Ureter (tissue), 1 donor: ENCODE measurements around the gene COG4. TPM values are rescaled to one million over a fixed set of nuclear protein-coding genes. Genes with fewer than 3 reads are reported as not detected.
"Not testable (repeated sequence)": the region's sequence is repeated elsewhere in the genome, so short reads cannot be mapped to it uniquely, and the experiment has no call there.

Experiments
- DNase-seq: peaks from one replicate; pipeline ENCODE4 v3.0.0-alpha.2; 2020; ENCODE audit warnings: low spot score
- total RNA-seq: library from RNA; stranded (reverse); gene quantifications from one replicate; pipeline ENCODE4 v1.2.4, GENCODE V29; 2023
- donor health status: DM: yes; HTN: yes; CAD: no.

COG4 gene
- total RNA-seq, 1 donor from 2014 or later = 49.6 TPM

DNA sequence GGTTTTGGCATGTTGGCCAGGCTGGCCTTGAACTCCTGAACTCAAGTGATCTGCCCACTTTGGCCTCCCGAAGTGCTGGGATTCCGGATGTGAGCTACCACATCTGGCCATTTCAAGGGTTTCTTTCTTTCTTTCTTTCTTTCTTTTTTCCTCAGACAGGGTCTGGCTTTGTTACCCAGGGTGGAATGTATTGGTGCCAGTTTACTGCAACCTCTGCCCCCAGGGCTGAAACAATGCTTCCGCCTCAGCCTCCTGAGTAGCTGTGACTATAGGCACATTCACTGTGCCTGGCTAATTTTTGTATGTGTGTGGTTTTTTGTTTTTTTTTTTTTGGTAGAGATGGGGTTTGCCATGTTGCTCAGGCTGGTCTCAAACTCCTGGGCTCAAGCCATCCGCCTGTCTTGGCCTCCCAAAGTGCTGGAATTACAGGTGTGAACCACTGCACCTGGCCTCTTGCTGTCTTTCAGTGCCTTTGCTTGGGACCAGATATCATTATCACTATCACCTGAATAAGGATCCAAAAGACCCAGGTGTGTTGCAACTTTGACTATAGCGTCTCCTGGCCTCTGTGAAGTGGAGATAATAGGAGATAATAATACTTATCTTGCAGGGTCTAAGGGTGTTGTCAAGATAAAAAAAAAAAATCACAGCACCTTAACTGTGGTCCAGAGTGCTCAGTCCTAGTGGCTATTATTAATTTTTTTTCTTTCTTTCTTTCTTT is 65.7 kb downstream of the COG4 start:
- DNase-seq = no peak

DNA sequence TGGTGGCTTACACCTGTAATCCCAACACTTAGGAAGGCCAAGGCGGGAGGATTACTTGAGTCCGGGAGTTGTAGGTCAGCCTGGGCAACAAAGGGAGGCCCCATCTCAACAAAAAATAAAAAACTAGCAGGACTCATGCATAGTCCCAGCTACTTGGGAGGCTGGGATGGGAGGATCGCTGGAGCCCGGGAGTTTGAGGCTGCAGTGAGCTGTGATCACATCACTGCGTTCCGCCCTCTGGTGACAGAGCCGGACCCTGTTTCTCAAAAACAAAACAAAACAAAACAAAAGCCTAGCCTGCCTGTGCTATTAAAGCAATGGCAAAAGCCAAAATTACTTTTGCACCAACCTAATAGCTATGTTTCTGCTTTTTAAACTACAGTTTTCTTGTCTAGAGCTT is 67.4 kb downstream of the COG4 start:
- DNase-seq = no peak

DNA sequence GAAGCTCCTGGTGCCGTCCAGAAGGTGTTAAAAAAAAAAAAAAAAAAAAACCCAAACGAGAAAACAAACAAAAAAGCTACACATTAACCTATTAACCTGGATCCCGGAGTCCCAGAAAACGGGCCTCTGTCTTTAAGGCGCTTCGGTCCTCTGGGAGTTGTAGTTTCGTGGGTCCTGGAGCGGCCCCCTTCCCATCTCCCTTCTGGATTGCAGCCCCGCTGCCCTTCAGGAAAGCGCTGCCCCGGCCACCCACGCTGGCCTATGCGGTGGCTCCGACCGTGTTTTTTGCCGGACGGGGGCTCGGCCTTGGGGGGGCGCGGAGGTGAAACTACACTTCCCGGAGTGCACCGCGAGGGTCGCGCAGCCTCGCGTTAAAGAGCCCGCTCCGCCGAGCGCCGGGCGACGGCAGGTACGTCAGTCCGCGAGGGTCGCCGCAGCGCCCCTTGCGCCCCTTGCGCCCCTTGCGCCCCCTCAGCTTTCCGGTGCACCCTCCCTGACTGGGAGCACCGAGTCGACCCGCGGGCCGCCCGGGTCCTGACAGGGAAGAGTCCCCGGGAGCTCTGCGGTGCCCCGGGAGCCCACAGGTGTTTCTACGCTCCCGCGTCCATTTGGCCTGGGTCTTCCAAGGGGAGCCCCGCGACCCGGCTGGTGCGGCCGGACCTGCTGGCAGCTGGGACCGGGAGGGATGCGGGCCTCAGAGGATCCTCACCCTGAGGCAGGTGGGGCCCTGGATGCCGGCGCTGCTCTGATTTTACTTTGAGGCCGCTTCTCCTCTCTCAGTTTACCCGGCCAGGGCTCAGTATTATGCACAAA is 68.9 kb downstream of the COG4 start, which contains the start of gene FCSK:
FCSK (plus strand) TSS at position 374 of the 813 bp plus-strand sequence. CDS start 8,596 bp downstream, outside the sequence.
- no peak for DNase-seq

DNA sequence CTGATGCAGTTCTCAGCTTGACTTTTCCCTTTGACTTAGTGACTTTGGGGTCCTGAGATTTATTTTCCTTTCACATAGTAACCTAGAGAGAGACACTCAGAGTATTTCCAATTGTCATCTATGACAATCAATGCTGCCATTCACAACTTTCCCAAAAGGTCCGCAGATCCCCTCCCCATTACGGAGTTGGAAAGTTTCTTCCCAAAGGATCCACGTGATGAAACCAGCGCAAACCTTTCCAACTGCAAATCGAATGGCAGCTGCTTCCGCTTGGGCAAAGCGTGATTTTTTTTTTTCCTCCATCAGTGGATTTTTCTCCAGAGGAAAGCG is 69.5 kb downstream of the COG4 start:
- no peak for DNase-seq

DNA sequence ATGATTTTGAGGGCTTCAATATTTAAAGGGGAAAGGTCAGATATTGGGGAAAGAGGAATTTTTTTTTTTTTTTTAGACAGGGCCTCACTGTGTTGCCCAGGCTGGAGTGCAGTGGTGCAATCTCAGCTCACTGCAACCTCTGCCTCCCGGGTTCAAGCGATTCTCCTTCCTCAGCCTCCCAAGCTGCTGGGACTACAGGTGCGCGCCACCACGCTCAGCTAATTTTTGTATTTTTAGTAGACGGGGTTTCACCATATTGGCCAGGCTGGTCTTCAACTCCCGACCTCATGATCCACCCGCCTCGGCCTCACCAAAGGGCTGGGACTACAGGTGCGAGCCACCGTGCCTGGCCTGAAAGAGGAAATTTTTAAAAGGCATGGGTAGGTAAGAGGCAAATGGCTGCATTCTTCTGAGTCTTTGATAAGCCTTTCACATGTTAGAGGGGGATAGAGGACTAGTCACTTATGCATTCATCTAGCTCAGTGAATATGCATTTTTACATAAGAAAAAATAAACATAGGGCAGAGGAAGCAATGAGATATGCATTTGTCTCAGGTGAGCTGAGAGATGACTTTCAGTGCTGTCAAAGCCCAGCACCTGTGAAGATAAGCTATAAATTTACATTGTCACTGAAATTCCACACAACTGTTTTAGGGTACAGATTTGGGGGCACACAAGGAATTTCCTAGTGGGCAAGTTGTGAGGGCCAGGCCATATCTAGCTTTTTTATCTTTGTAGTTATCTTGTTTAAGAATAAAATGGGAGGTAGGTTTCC is 70.0 kb downstream of the COG4 start:
- DNase-seq = no peak

DNA sequence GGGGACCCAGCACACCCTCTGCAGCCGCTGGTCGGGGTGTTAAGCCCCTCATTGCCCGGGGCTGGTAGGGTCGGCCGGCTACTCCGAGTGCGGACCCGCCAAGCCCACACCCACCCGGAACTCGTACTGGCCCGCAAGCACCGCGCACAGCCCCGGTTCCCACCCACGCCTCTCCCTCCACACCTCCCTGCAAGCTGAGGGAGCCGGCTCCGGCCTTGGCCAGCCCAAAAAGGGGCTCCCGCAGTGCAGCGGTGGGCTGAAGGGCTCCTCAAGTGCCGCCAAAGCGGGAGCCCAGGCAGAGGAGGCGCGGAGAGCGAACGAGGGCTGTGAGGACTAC is 72.4 kb downstream of the COG4 start:
- not testable (repeated sequence) for DNase-seq

DNA sequence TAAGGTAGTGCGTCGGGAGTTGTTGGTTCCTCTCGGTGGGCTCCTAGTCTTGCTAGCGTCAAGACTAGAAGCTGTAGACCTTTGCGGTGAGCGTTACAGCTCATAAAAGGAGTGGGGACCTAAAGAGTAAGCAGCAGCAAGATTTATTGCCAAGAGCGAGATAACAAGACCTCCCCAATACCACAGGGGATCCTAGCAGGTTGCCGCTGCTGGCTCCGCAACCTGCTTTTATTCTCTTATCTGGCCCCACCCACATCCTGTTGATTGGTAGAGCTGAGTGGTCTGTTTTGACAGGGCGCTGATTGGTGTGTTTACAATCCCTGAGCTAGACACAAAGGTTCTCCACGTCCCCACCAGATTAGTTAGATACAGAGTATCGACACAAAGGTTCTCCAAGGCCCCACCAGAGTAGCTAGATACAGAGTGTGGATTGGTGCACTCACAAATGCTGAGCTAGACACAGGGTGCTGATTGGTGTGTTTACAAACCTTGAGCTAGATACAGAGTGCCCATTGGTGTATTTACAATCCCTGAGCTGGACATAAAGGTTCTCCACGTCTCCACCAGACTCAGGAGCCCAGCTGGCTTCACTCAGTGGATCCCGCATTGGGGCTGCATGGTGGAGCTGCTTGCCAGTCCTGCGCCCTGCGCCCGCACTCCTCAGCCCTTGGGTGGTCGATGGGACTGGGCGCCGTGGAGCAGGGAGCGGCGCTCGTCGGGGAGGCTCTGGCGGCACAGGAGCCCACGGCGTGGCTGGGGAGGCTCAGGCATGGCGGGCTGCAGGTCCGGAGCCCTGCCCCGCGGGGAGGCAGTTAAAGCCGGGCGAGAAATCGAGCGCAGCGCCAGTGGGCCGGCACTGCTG is 73.0 kb downstream of the COG4 start:
- DNase-seq = not testable (repeated sequence)

DNA sequence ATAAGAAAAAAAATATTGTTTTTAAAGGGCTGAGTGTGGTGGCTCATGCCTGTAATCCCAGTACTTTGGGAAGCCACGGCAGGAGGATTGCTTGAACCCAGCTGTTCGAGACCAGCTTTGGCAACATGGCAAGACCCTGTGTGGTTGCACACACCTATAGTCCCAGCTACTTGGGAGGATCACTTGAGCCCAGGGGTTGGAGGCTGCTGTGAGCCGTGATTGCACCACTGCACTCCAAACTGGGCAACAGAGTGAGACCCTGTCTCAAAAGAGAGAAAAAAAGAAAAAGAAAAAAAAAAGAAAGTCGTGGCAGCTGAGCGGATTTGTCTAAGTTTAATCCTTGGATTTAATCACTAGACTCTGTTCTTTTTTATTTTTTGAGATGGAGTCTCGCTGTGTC is 75.3 kb downstream of the COG4 start:
- DNase-seq = no peak

DNA sequence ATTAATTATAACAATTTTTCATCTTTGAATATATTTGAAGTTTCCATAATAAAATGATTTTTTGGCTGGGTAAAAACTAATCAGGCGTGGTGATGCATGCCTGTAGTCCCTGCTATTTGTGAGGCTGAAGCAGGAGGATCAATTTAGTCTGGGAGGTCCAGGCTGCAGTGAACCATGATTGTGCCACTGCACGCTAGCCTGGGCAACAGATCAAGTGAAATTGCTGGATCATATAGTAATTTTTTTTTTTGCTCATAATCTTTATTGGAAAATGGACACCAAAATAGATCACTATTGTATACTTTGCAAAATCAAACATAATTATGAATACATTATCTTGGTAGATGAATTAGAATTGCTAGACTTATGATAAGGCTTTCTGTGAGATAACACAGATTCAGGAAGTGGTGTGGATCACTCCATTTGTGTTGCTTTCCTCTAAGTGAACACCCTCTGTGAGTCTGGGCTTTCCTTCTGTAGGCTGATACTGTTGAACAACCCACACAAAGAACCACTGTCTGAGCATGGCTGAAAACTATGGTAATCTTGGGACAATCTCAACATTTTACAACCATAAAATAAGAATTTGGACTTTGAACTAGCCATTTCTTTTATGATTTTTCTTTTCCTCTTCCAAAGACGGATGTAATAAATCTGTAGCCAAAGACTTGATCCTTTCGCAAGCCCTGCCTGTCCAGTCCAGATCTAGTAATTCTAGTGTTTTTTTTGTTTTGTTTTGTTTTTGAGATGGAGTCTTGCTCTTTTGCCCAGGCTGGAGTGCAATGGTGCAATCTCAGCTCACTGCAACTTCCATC is 78.9 kb downstream of the COG4 start:
- DNase-seq = no peak

DNA sequence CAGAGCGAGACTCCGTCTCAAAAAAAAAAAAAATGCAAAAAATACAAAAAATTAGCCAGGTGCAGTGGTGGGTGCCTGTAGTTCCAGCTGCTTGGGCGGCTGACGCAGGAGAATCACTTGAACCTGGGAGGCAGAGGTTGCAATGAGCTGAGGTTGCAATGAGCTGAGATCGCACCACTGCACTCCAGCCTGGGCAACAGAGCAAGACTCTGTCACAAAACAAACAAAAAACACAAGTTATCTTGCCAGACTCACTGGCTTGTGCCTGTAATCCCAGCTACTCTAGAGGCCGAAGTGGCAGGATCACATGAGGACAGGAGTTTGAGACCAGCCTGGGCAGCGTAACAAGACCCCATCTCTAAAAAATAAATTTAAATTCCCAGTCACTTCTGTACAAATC is 81.0 kb downstream of the COG4 start:
- no peak for DNase-seq

DNA sequence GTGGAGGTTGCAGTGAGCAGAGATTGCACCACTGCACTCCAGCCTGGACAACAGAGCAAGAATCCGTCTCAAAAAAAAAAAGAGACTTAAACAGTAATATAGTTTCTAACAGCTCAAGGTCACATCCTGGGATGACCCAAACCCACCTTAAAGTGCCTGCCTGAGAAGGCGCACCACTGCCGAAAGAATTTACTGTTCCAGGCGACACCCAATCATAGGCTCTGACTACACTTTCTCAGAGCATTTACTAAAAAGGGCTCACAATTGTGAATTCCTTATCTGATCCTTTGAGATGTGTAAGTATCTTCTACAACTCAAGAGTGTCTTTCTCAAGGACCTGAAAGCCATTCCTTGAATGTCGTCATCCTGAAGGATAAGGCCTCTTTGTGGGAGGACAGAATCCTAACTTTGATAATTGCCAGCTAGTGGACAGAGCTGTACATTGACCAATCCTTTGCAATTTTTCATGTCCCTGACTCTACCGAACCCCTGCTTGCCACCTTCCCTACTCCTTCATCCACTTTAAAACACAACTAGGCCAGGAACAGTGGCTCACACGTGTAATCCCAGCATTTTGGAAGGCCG is 81.9 kb downstream of the COG4 start:
- no peak for DNase-seq

DNA sequence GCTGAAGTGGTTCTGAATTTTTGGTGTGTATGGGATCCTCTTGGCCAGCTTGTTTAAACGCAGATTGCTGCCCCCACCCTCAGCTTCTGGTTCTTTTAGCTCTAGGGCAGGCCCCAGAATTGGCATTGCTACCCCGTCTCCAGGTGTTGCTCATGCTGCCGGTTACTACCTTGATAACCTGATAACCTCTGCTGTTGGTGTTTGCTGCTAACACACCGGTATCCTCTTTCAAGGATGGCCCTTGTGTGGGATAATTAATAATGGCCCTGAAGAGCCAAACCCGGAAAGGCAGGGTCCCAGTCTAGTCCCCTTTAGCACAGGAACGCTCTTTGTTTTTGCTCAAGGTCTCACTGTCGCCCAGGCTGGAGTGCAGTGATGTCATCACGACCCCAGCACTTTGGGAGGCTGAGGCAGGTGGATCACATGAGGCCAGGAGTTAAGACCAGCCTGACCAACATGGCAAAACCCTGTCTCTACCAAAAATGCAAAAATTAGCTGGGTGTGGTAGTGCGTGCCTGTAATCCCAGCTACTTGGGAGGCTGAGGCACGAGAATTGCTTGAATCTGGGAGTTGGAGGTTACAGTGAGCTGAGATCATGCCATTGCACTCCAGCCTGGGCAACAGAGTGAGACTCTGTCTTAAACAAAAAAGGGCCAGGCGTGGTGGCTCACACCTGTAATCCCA is 83.2 kb downstream of the COG4 start:
- no peak for DNase-seq

DNA sequence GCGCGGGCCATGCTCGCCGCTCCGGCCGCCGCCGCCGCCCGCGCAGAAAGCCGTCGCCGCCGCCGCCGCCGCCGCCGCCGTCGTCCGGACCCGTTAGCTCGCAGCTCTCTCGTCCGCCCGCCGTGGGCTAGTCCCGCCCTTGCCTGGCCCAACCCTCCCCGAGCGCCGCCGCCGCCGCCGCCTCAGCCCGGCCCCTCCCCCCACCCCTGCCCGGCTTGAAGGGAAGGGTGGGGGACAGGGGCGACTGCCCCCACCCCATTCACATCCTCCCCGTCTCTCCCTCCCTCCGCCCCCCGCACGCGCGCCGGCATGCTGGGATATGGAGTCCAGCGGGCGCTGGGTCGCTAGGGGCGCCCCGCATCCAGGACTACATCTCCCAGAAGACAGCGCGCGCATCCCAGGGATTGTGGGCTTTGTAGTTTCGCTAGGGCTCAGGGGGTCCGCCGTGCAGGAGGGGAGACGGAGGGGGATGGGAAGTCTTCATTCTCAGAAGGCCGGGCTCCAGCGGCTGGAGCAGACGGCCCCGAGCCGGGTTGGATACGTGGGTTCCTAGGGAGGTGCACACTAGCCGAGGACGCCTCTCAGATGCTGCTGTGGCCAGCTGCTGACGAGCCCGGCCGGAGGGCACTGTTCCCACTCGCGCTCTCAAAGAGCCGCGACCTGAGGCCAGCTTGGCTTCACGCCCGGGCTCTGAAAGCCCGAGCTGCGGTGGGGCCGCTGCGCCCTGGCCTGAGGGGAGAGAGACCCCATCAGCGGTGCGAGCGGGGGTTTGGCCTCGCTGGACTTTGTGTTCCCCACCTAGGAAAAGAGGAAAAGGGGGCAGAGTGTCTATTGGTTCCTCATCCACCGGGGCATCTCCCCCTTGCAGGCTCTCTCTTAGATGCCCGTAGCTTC is 84.1 kb downstream of the COG4 start, which contains the start of gene ST3GAL2:
ST3GAL2 (minus strand) TSS at position 132 of the 894 bp plus-strand sequence. CDS start 40,570 bp downstream, outside the sequence.
- peak; percentile 94 for DNase-seq

DNA sequence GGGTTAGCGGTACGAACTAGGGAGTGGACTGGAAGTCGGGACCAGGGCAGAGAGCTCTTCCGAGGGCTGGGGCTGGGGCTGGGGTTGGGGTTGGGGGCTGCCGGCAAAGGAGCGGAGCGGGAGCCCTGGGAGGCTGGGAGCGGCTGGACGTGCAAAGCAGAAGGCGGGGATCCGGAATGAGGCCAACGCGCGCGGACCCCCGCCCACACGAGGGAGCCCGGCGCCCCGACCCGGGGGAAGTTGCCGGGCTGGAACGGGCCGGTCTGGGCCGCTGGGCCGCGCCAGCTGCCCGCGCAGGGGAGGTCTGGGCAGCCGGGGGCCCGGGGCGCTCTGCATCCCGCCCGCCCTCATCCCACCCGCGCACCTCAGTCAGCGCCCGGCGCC is 84.8 kb downstream of the COG4 start:
- DNase-seq = no peak

DNA sequence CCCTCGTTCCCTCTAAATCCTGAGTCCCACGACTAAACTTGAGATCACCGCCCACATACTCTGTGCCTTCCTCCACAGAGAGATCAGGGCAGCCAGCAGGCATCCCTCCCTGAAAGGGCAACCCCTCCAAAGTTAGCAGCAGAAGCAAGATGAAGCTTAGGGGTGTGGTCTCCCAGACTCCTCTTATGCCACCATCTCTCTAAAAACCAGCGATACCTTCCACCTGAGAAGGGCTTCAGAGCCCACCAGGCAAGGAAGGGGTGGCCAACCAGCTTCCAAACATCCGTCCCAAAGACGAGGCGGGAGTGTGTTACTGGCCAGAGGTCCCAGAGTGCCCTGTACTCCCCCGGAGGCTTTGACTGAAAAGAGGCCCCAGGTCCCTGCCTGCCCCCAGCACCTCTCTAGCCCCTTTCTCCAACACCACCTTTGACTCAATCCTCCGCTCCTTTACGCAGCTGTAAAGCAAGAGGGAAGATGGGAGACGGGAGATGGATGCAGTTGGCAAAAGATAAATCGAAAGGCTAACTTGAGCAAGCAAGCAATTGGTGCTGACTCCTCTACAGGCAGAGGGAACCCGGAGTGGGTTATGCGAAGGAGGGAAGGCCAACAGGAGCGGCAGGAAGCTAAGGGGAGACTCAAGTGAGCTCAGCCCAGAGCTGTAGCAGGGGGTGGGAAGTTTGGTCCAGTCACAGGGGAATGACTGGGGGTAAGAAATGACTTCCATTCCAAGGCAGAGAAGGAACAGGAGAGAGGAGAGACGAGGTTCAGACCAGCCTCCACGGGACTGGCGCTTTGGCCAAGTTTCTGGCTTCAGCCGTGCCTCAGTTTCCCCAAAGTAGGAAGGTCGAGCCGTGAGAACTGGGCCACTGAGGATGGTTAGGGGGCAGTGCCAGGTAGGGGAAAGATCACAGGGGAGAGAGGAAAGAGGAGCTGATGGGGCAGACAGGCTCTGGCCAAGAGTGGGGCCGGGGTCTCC is 85.5 kb downstream of the COG4 start:
- DNase-seq = no peak

DNA sequence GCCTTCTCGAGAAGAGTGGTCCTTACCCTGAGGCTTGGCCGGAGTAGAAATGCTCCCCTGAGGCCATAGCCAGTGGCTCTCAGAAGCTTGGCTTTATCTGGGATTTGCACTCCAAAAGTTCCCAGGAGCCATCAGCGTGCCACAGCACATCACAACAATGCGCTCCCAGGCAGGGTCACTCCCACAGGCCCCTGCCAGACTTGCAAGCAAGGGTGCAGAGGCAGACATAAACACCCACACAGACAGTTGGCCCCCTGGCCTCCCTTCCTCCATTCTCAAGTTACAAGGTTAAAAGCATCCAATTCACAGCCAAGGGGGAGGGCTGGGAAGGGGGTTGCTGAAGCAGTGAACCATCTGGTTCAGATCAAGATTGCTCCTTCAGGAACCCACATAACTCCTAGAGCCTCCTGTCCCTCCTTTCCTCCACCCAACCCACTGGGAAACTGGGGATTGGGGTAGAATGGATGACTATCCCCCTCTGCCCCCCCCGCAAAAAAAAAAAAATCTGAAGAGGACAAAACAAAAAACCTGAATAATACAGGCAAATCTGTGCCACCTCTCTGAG is 86.3 kb downstream of the COG4 start:
- DNase-seq = no peak
